IMR-90 (cell line): ENCODE data around the gene IGFL3. TPM values are rescaled to one million over a fixed set of nuclear protein-coding genes. Genes with fewer than 3 reads are reported as not detected.

Source experiments
- ATAC-seq: fragments of 200-7000 bp; cut with Tn5 transposase; 2 replicates; pipeline ENCODE4 v1.9.1; 2020; ENCODE audit warnings: low read depth, mild to moderate bottlenecking, moderate library complexity
- BruUV-seq: library from RNA; stranded (reverse); fragments of 400-500 nt; replicated peaks from 2 replicates; lab custom pipeline; 2021; lab: Mats Ljungman, UMichigan
- CTCF ChIA-PET: fragments of 300-600 bp; formaldehyde crosslinking; extraction: SDS; loops from one replicate; lab custom pipeline; 2021; ENCODE audit warnings: antibody characterized with exemption; lab: Yijun Ruan, JAX
- POLR2A ChIA-PET: fragments of 300-600 bp; sonication (Branson Sonifier 250); formaldehyde crosslinking; loops from one replicate; lab custom pipeline; 2022; ENCODE audit warnings: antibody characterized with exemption; ENCODE audit not compliant: unreplicated experiment; lab: Charles Lee
- DNase-seq: peaks from one replicate; pipeline ENCODE4 v3.0.0; 2013
- H2AFZ ChIP-seq: replicated peaks from 2 replicates; pipeline ENCODE3; 2013; ENCODE audit warnings: low read length, mild to moderate bottlenecking; ENCODE audit not compliant: poor library complexity
- H2AK5ac ChIP-seq: 2 replicates; pipeline ENCODE4 v1.6.1; 2013; ENCODE audit warnings: low read depth, low read length, inconsistent platforms
- H2AK9ac ChIP-seq: replicated peaks from 2 replicates; pipeline ENCODE3; 2013; ENCODE audit warnings: mild to moderate bottlenecking, low read depth, low read length, moderate library complexity; ENCODE audit not compliant: poor library complexity
- H2BK120ac ChIP-seq: 2 replicates; pipeline ENCODE4 v1.6.1; 2013; ENCODE audit warnings: low read depth, low read length, inconsistent platforms
- H2BK15ac ChIP-seq: 3 replicates; pipeline ENCODE4 v1.6.1; 2013; ENCODE audit warnings: low read depth, low read length, inconsistent platforms
- H2BK20ac ChIP-seq: 2 replicates; pipeline ENCODE4 v1.6.1; 2013; ENCODE audit warnings: low read depth, mild to moderate bottlenecking, inconsistent platforms, low read length, moderate library complexity
- H2BK5ac ChIP-seq: 2 replicates; pipeline ENCODE4 v1.6.1; 2013; ENCODE audit warnings: mild to moderate bottlenecking, low read depth, low read length, inconsistent platforms; ENCODE audit not compliant: poor library complexity, severe bottlenecking
- H3K14ac ChIP-seq: replicated peaks from 2 replicates; pipeline ENCODE4 v1.6.1; 2013; ENCODE audit warnings: low read depth, low read length, inconsistent platforms
- H3K18ac ChIP-seq: 2 replicates; pipeline ENCODE4 v1.6.1; 2013; ENCODE audit warnings: low read depth, low read length, control low read depth
- H3K23ac ChIP-seq: 2 replicates; pipeline ENCODE4 v1.6.1; 2013; ENCODE audit warnings: low read depth, low read length, inconsistent platforms
- H3K27ac ChIP-seq: 2 replicates; pipeline ENCODE4 v1.5.1; 2013; ENCODE audit warnings: mild to moderate bottlenecking, control low read depth, low read length; ENCODE audit not compliant: insufficient read depth
- H3K27me3 ChIP-seq: 2 replicates; pipeline ENCODE4 v1.6.1; 2013; ENCODE audit warnings: low read length; ENCODE audit not compliant: control insufficient read depth, insufficient read depth
- H3K36me3 ChIP-seq: 2 replicates; pipeline ENCODE4 v1.6.1; 2013; ENCODE audit warnings: low read length, mixed read lengths; ENCODE audit not compliant: control insufficient read depth, insufficient read depth
- H3K4ac ChIP-seq: 2 replicates; pipeline ENCODE4 v1.6.1; 2013; ENCODE audit warnings: low read depth, low read length, inconsistent platforms
- H3K4me1 ChIP-seq: 2 replicates; pipeline ENCODE4 v1.6.1; 2013; ENCODE audit warnings: low read length, mixed read lengths; ENCODE audit not compliant: control insufficient read depth, insufficient read depth
- H3K4me2 ChIP-seq: 2 replicates; pipeline ENCODE4 v1.6.1; 2013; ENCODE audit warnings: low read depth, mild to moderate bottlenecking, control low read depth, low read length, moderate library complexity
- H3K4me3 ChIP-seq: 2 replicates; pipeline ENCODE4 v1.5.1; 2013; ENCODE audit warnings: low read depth, mild to moderate bottlenecking, control low read depth, low read length, moderate library complexity; ENCODE audit not compliant: insufficient read depth
- H3K56ac ChIP-seq: 2 replicates; pipeline ENCODE4 v1.6.1; 2013; ENCODE audit warnings: low read length, inconsistent platforms; ENCODE audit not compliant: insufficient read depth; ENCODE audit errors: extremely low read depth
- H3K79me1 ChIP-seq, 2 experiments: 2 replicates each; pipeline ENCODE4 v1.6.1; 2013; ENCODE audit warnings: low read length in 2 of 2, inconsistent platforms in 1 of 2, low read depth in 1 of 2
- H3K9ac ChIP-seq: 2 replicates; pipeline ENCODE4 v1.6.1; 2013; ENCODE audit warnings: low read depth, low read length, control low read depth
- H3K9me1 ChIP-seq: 2 replicates; pipeline ENCODE4 v1.6.1; 2013; ENCODE audit warnings: low read length, inconsistent platforms; ENCODE audit not compliant: insufficient read depth
- H3K9me3 ChIP-seq: 2 replicates; pipeline ENCODE4 v1.6.1; 2013; ENCODE audit warnings: low read length; ENCODE audit not compliant: control insufficient read depth, insufficient read depth
- H4K20me1 ChIP-seq: 2 replicates; pipeline ENCODE4 v1.6.1; 2013; ENCODE audit warnings: low read length, inconsistent platforms; ENCODE audit not compliant: insufficient read depth
- H4K5ac ChIP-seq: 2 replicates; pipeline ENCODE4 v1.6.1; 2013; ENCODE audit warnings: mild to moderate bottlenecking, low read depth, low read length, control low read depth
- H4K8ac ChIP-seq, 2 experiments: 2 replicates each; pipeline ENCODE4 v1.6.1; 2013; ENCODE audit warnings: low read depth in 2 of 2, low read length in 2 of 2, control low read depth in 1 of 2, inconsistent platforms in 1 of 2
- H4K91ac ChIP-seq: 2 replicates; pipeline ENCODE4 v1.6.1; 2013; ENCODE audit warnings: low read depth, low read length, inconsistent platforms; ENCODE audit not compliant: insufficient read depth
- BHLHE40 ChIP-seq: fragments of 150-350 bp; IDR thresholded peaks from 2 replicates; pipeline ENCODE4 v1.6.1; 2016; ENCODE audit warnings: mild to moderate bottlenecking, low read depth, low read length
- CEBPB ChIP-seq: IDR thresholded peaks from 2 replicates; pipeline ENCODE4 v1.6.1; 2012; ENCODE audit warnings: low read depth, low read length, improper control_type of control experiment
- CHD1 ChIP-seq: IDR thresholded peaks from 2 replicates; pipeline ENCODE4 v1.6.1; 2012; ENCODE audit warnings: low read depth, low read length, improper control_type of control experiment
- CTCF ChIP-seq: conservative IDR thresholded peaks from 2 replicates; pipeline ENCODE4 v1.5.1; 2012; ENCODE audit warnings: mild to moderate bottlenecking, low read depth, low read length, improper control_type of control experiment
- ELK1 ChIP-seq: fragments of 150-350 bp; IDR thresholded peaks from 2 replicates; pipeline ENCODE4 v1.6.1; 2016; ENCODE audit warnings: low read depth, mild to moderate bottlenecking, low read length, moderate library complexity, borderline replicate concordance
- FOS ChIP-seq: fragments of 150-350 bp; IDR thresholded peaks from 2 replicates; pipeline ENCODE4 v1.6.1; 2016; ENCODE audit warnings: low read depth, low read length
- MAFK ChIP-seq: IDR thresholded peaks from 2 replicates; pipeline ENCODE4 v1.6.1; 2012; ENCODE audit warnings: low read depth, low read length, improper control_type of control experiment
- MAZ ChIP-seq: IDR thresholded peaks from 2 replicates; pipeline ENCODE4 v1.6.1; 2012; ENCODE audit warnings: low read depth, mild to moderate bottlenecking, low read length, improper control_type of control experiment, moderate library complexity, borderline replicate concordance
- MXI1 ChIP-seq: IDR thresholded peaks from 2 replicates; pipeline ENCODE4 v1.6.1; 2012; ENCODE audit warnings: low read depth, mild to moderate bottlenecking, low read length, moderate library complexity, borderline replicate concordance
- NFE2L2 ChIP-seq: fragments of 150-350 bp; IDR thresholded peaks from 2 replicates; pipeline ENCODE4 v1.6.1; 2016; ENCODE audit warnings: low read depth, mild to moderate bottlenecking, low read length
- POLR2A ChIP-seq: IDR thresholded peaks from 2 replicates; pipeline ENCODE4 v1.6.1; 2012; ENCODE audit warnings: mild to moderate bottlenecking, low read depth, low read length
- RAD21 ChIP-seq: IDR thresholded peaks from 2 replicates; pipeline ENCODE4 v1.6.1; 2012; ENCODE audit warnings: low read length, improper control_type of control experiment
- RCOR1 ChIP-seq: IDR thresholded peaks from 2 replicates; pipeline ENCODE4 v1.6.1; 2012; ENCODE audit warnings: mild to moderate bottlenecking, low read length, improper control_type of control experiment; ENCODE audit not compliant: insufficient replicate concordance
- RFX5 ChIP-seq: IDR thresholded peaks from 2 replicates; pipeline ENCODE4 v1.8.0; 2012; ENCODE audit warnings: low read depth, mild to moderate bottlenecking, low read length, moderate library complexity
- SMC3 ChIP-seq: fragments of 150-350 bp; IDR thresholded peaks from 2 replicates; pipeline ENCODE4 v1.6.1; 2016; ENCODE audit warnings: low read depth, mild to moderate bottlenecking, antibody characterized with exemption, low read length, moderate library complexity
- USF2 ChIP-seq: fragments of 150-350 bp; IDR thresholded peaks from 2 replicates; pipeline ENCODE4 v1.6.1; 2017; ENCODE audit warnings: mild to moderate bottlenecking, antibody characterized with exemption, low read length, low read depth
- WGBS, 2 experiments: methylation state at CpG; one replicate each; pipeline versions ENCODE4 v1.1.5 to v1.1.7; 2013; ENCODE audit warnings: missing lambda C conversion rate in 2 of 2; ENCODE audit not compliant: insufficient read length in 1 of 2; ENCODE audit errors: extremely low coverage in 2 of 2; 5-methylcytosine and 5-hydroxymethylcytosine counted together
- dilution Hi-C: fragments of 300-500 bp; cut with HindIII; formaldehyde crosslinking; loops from one replicate; pipeline ENCODE4 v1.14.3; 2018; ENCODE audit warnings: low sequenced_read_pairs; ENCODE audit not compliant: unreplicated experiment
- in situ Hi-C: fragments of 300-500 bp; cut with MboI; formaldehyde crosslinking; loops from 3 replicates; pipeline ENCODE4 v1.14.3; 2019; ENCODE audit warnings: low sequenced_read_pairs, inconsistent platforms, mixed read lengths
- intact Hi-C: fragments of 100-400 bp; cut with micrococcal nuclease; formaldehyde crosslinking; loops from 2 replicates; pipeline ENCODE4 v1.10.0; 2022
- polyA plus RNA-seq, 3 experiments: library from polyadenylated mRNA; depleted of rRNA; stranded (reverse); fragments of >200 nt; gene quantifications; 2 replicates each; pipeline ENCODE4 v1.2.3, GENCODE V29; 2012; ENCODE audit warnings: low replicate concordance in 1 of 3
- total RNA-seq: library from RNA; depleted of rRNA; stranded (reverse); fragments of >200 nt; gene quantifications from 2 replicates; pipeline ENCODE4 v1.2.3, GENCODE V29; 2012

IGFL3 gene
- total and polyA plus RNA-seq, 2 of the 4 experiments (the other 2 are of a cell fraction): not detected

DNA sequence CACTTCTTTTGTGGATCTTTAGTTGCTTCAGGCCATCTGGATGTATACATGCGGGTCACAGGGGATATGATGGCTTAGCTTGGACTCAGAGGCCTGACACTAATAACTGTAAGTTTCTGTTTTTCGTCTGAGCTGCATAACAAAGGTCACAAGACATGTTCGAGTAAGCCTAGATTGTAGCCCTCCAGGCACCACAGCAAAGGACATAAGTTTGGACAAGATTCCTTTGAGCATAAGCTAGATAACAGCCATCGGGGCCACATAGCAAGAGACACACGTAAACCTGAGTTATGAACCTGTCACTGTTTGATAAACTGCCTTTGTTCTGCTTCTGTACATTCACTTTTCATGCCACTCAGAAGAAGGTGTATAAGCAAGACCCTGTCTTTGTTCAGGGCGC is 14.6 kb downstream of the IGFL3 start:
- no peak for ATAC-seq
- no peaks in the 10 kb centered on the region for H3K79me1 ChIP-seq
- H3K14ac ChIP-seq: no peak overlapping the region
- H3K27me3 ChIP-seq: peaks cover 35% of the 10 kb centered on the region
- in situ Hi-C loops: no loop called here
- no peak overlapping the region for H2AK9ac ChIP-seq
- no peaks in the 10 kb centered on the region for H4K20me1 ChIP-seq
- no peak overlapping the region for H3K4ac ChIP-seq
- H3K18ac ChIP-seq: no peak overlapping the region
- H3K56ac ChIP-seq: no peak overlapping the region
- no peaks in the 10 kb centered on the region; the same call in 1 of the 2 replicates for H3K9me3 ChIP-seq
- ChIA-PET CTCF (no interaction called here), POLR2A (no interaction called here)
- H2BK20ac ChIP-seq: no peak overlapping the region
- no peak for TF ChIP-seq RFX5
- TF ChIP-seq RAD21: no peak
- no peak for TF ChIP-seq SMC3
- no peak for TF ChIP-seq MXI1
- no peak for TF ChIP-seq NFE2L2
- no peak for TF ChIP-seq ELK1
- TF ChIP-seq RCOR1: no peak
- no peak for TF ChIP-seq CHD1
- no peak for TF ChIP-seq FOS
- TF ChIP-seq CEBPB: no peak
- no peak for TF ChIP-seq MAFK
- TF ChIP-seq CTCF: no peak
- TF ChIP-seq POLR2A: no peak
- no peak for TF ChIP-seq USF2
- TF ChIP-seq MAZ: no peak
- no peak for TF ChIP-seq BHLHE40
- H2BK15ac ChIP-seq: no peak overlapping the region
- BruUV-seq: no TSS peak
- H4K8ac ChIP-seq: no peak overlapping the region
- 13% methylated on average over 3 of the region's 6 CpGs; no CpG with 5 or more reads in 1 of the 2 experiments for WGBS, 2 experiments
- no peak overlapping the region for H2AK5ac ChIP-seq
- no peak overlapping the region for H4K5ac ChIP-seq
- H3K4me3 ChIP-seq: no peak overlapping the region
- no peak overlapping the region for H2AFZ ChIP-seq
- no peak overlapping the region for H2BK5ac ChIP-seq
- no peak overlapping the region for H3K9ac ChIP-seq
- no peak overlapping the region for H3K23ac ChIP-seq
- intact Hi-C loops: loop anchor here (10.0 kb wide), 1 partner anchor 445 kb away; no protein-coding TSS in a partner anchor
- no peak overlapping the region for H4K91ac ChIP-seq
- no peaks in the 10 kb centered on the region for H3K9me1 ChIP-seq
- no peak overlapping the region for H3K4me2 ChIP-seq
- DNase-seq: no peak
- no peak overlapping the region for H2BK120ac ChIP-seq
- no peak overlapping the region for H3K27ac ChIP-seq
- no peaks in the 10 kb centered on the region for H3K36me3 ChIP-seq
- H3K4me1 ChIP-seq: no peaks in the 10 kb centered on the region
- dilution Hi-C loops: no loop called here
